Measurements from ENCODE around the gene COPZ1.

COPZ1 gene

GRCh38 chr12:54300225-54300731 lies 24.7 kb upstream of the COPZ1 start:
- DNase-seq, result no peak
- POLR2A ChIA-PET, result interaction anchor here (0.7 to 2.7 kb wide), 4 partner anchors 20 to 56 kb away, joined by 3 to 15 read pairs (median 4); partner anchors contain the start of genes CBX5, COPZ1 and HNRNPA1
- CTCF ChIA-PET, result interaction anchor here (1.0 to 15.8 kb wide), 12 partner anchors 9 to 79 kb away, joined by 3 to 890 read pairs (median 6); partner anchors contain the start of gene COPZ1
- no peaks in the 10 kb centered on the region for H3K27me3 ChIP-seq (replicated peaks in 2 of 5; ENCODE audit: control insufficient read depth in 4 of 5, insufficient read depth in 5 of 5, low read length in 4 of 5)
- peak overlapping the region; percentile 91 to 95 for H3K27ac ChIP-seq (ENCODE audit: insufficient read depth in 1 of 2, low read depth in 1 of 2, low read length in 2 of 2, poor library complexity in 1 of 2, severe bottlenecking in 2 of 2)
- peaks cover 47 to 84% (median 74%) of the 10 kb centered on the region in 4 experiments for H3K4me1 ChIP-seq (ENCODE audit: control extremely low read depth in 1 of 4, control insufficient read depth in 4 of 4, insufficient read depth in 4 of 4, low read length in 3 of 4)
- peaks cover 0 to 30% (median 25%) of the 10 kb centered on the region in 4 experiments for H3K36me3 ChIP-seq (ENCODE audit: control insufficient read depth in 4 of 4, insufficient read depth in 4 of 4, low read length in 3 of 4)
- H3K9me3 ChIP-seq (ENCODE audit: control extremely low read depth in 1 of 5, control insufficient read depth in 4 of 5, insufficient read depth in 2 of 5, low read depth in 1 of 5, low read length in 4 of 5), result no peaks in the 10 kb centered on the region
- peak overlapping the region; percentile 67 to 100 (median 96) for H3K4me3 ChIP-seq (ENCODE audit: control insufficient read depth in 1 of 7, extremely low read depth in 1 of 7, insufficient read depth in 4 of 7, low read depth in 2 of 7, low read length in 6 of 7)
- WGBS (ENCODE audit: insufficient coverage), result 0% methylated on average over 1 of the region's 3 CpGs

- WGBS (ENCODE audit: insufficient coverage), result 2% methylated on average over 20 of the region's 26 CpGs
- Histone ChIP-seq H3K9me3 (ENCODE audit: control extremely low read depth in 1 of 5, control insufficient read depth in 4 of 5, insufficient read depth in 2 of 5, low read depth in 1 of 5, low read length in 4 of 5) (no peaks in the 10 kb centered on the region), H3K27ac (ENCODE audit: insufficient read depth in 1 of 2, low read depth in 1 of 2, low read length in 2 of 2, poor library complexity in 1 of 2, severe bottlenecking in 2 of 2) (peak within 1 kb of the TSS; percentile 91 to 95), H3K4me1 (ENCODE audit: control extremely low read depth in 1 of 4, control insufficient read depth in 4 of 4, insufficient read depth in 4 of 4, low read length in 3 of 4) (peaks cover 42 to 84% (median 74%) of the 10 kb centered on the region in 4 experiments), H3K4me3 (ENCODE audit: control insufficient read depth in 1 of 7, extremely low read depth in 1 of 7, insufficient read depth in 4 of 7, low read depth in 2 of 7, low read length in 6 of 7) (peak within 1 kb of the TSS; percentile 67 to 100 (median 96)), H3K36me3 (ENCODE audit: control insufficient read depth in 4 of 4, insufficient read depth in 4 of 4, low read length in 3 of 4) (peaks cover 0 to 24% (median 23%) of the 10 kb centered on the region in 4 experiments), H3K27me3 (replicated peaks in 2 of 5; ENCODE audit: control insufficient read depth in 4 of 5, insufficient read depth in 5 of 5, low read length in 4 of 5) (no peaks in the 10 kb centered on the region)
- ChIA-PET CTCF (interaction anchor here (1.0 to 15.8 kb wide), 10 partner anchors 9 to 79 kb away, joined by 3 to 890 read pairs (median 8); partner anchors contain the start of gene COPZ1), POLR2A (interaction anchor here (0.7 to 2.7 kb wide), 3 partner anchors 21 to 37 kb away, joined by 3 to 15 read pairs (median 5); partner anchors contain the start of genes CBX5, COPZ1 and HNRNPA1)
- DNase-seq, result peak in 2 of 3 donors; percentile 65 to 75
Measured at GRCh38 chr12:54300732-54301427, 24.1 kb upstream of the COPZ1 start, which contains the start of gene NFE2. Gene NFE2, minus strand, starts transcription at chr12:54301015. Its CDS starts 5,767 bp downstream, at chr12:54295248.

- peak overlapping the region; percentile 91 to 95 for H3K27ac ChIP-seq (ENCODE audit: insufficient read depth in 1 of 2, low read depth in 1 of 2, low read length in 2 of 2, poor library complexity in 1 of 2, severe bottlenecking in 2 of 2)
- H3K27me3 ChIP-seq (replicated peaks in 2 of 5; ENCODE audit: control insufficient read depth in 4 of 5, insufficient read depth in 5 of 5, low read length in 4 of 5), result no peaks in the 10 kb centered on the region
- no peak for DNase-seq
- no peaks in the 10 kb centered on the region for H3K9me3 ChIP-seq (ENCODE audit: control extremely low read depth in 1 of 5, control insufficient read depth in 4 of 5, insufficient read depth in 2 of 5, low read depth in 1 of 5, low read length in 4 of 5)
- peaks cover 43 to 83% (median 73%) of the 10 kb centered on the region in 4 experiments for H3K4me1 ChIP-seq (ENCODE audit: control extremely low read depth in 1 of 4, control insufficient read depth in 4 of 4, insufficient read depth in 4 of 4, low read length in 3 of 4)
- ChIA-PET CTCF (interaction anchor here (1.0 to 15.8 kb wide), 8 partner anchors 8 to 78 kb away, joined by 3 to 890 read pairs (median 8); partner anchors contain the start of gene COPZ1), POLR2A (interaction anchor here (0.7 to 2.7 kb wide), 2 partner anchors 23 to 1200 kb away, joined by 6 to 15 read pairs; partner anchors contain the start of gene COPZ1)
- WGBS (ENCODE audit: insufficient coverage), result 20% methylated on average over 1 of the region's 1 CpG
- H3K36me3 ChIP-seq (ENCODE audit: control insufficient read depth in 4 of 4, insufficient read depth in 4 of 4, low read length in 3 of 4), result peaks cover 0 to 22% (median 19%) of the 10 kb centered on the region in 4 experiments
- H3K4me3 ChIP-seq (ENCODE audit: control insufficient read depth in 1 of 7, extremely low read depth in 1 of 7, insufficient read depth in 4 of 7, low read depth in 2 of 7, low read length in 6 of 7), result peak overlapping the region; percentile 67 to 100 (median 96)
Measured at GRCh38 chr12:54301428-54302048, 23.4 kb upstream of the COPZ1 start.

GRCh38 chr12:54303640-54304039 lies 21.3 kb upstream of the COPZ1 start:
- peaks cover 39 to 84% (median 77%) of the 10 kb centered on the region in 4 experiments for H3K4me1 ChIP-seq (ENCODE audit: control extremely low read depth in 1 of 4, control insufficient read depth in 4 of 4, insufficient read depth in 4 of 4, low read length in 3 of 4)
- no peaks in the 10 kb centered on the region for H3K27me3 ChIP-seq (replicated peaks in 2 of 5; ENCODE audit: control insufficient read depth in 4 of 5, insufficient read depth in 5 of 5, low read length in 4 of 5)
- peaks cover 0 to 15% (median 10%) of the 10 kb centered on the region in 4 experiments for H3K36me3 ChIP-seq (ENCODE audit: control insufficient read depth in 4 of 4, insufficient read depth in 4 of 4, low read length in 3 of 4)
- CTCF ChIA-PET, result interaction anchor here (2.8 to 36.2 kb wide), 4 partner anchors 8 to 58 kb away, joined by 6 to 890 read pairs (median 506); partner anchors contain the start of genes COPZ1 and NFE2
- POLR2A ChIA-PET, result interaction anchor here (0.6 to 1.0 kb wide), 6 partner anchors 12 to 44 kb away, joined by 3 to 5 read pairs (median 4); partner anchors contain the start of genes CBX5, COPZ1 and HNRNPA1
- H3K9me3 ChIP-seq (ENCODE audit: control extremely low read depth in 1 of 5, control insufficient read depth in 4 of 5, insufficient read depth in 2 of 5, low read depth in 1 of 5, low read length in 4 of 5), result no peaks in the 10 kb centered on the region
- peak overlapping the region; percentile 94 to 95 for H3K27ac ChIP-seq (ENCODE audit: insufficient read depth in 1 of 2, low read depth in 1 of 2, low read length in 2 of 2, poor library complexity in 1 of 2, severe bottlenecking in 2 of 2)
- no peak for DNase-seq
- H3K4me3 ChIP-seq (ENCODE audit: control insufficient read depth in 1 of 7, extremely low read depth in 1 of 7, insufficient read depth in 4 of 7, low read depth in 2 of 7, low read length in 6 of 7), result peak overlapping the region in 6 of 7 experiments; percentile 42 to 74 (median 60)

- WGBS (ENCODE audit: insufficient coverage), result 0% methylated on average over 11 of the region's 12 CpGs
- DNase-seq, result peak; percentile 97 to 99 (median 99)
- no peaks in the 10 kb centered on the region for H3K9me3 ChIP-seq (ENCODE audit: control extremely low read depth in 1 of 5, control insufficient read depth in 4 of 5, insufficient read depth in 2 of 5, low read depth in 1 of 5, low read length in 4 of 5)
- peak overlapping the region in 6 of 7 experiments; percentile 42 to 74 (median 60) for H3K4me3 ChIP-seq (ENCODE audit: control insufficient read depth in 1 of 7, extremely low read depth in 1 of 7, insufficient read depth in 4 of 7, low read depth in 2 of 7, low read length in 6 of 7)
- peaks cover 0 to 11% (median 5%) of the 10 kb centered on the region in 4 experiments for H3K36me3 ChIP-seq (ENCODE audit: control insufficient read depth in 4 of 4, insufficient read depth in 4 of 4, low read length in 3 of 4)
- peak overlapping the region; percentile 94 to 95 for H3K27ac ChIP-seq (ENCODE audit: insufficient read depth in 1 of 2, low read depth in 1 of 2, low read length in 2 of 2, poor library complexity in 1 of 2, severe bottlenecking in 2 of 2)
- ChIA-PET CTCF (interaction anchor here (2.8 to 36.2 kb wide), 3 partner anchors 9 to 57 kb away, joined by 6 to 890 read pairs (median 122); partner anchors contain the start of genes COPZ1 and NFE2), POLR2A (interaction anchor here (0.6 to 1.0 kb wide), 6 partner anchors 13 to 44 kb away, joined by 3 to 5 read pairs (median 4); partner anchors contain the start of genes CBX5, COPZ1 and HNRNPA1)
- no peaks in the 10 kb centered on the region for H3K27me3 ChIP-seq (replicated peaks in 2 of 5; ENCODE audit: control insufficient read depth in 4 of 5, insufficient read depth in 5 of 5, low read length in 4 of 5)
- peaks cover 37 to 83% (median 74%) of the 10 kb centered on the region in 4 experiments for H3K4me1 ChIP-seq (ENCODE audit: control extremely low read depth in 1 of 4, control insufficient read depth in 4 of 4, insufficient read depth in 4 of 4, low read length in 3 of 4)
Measured at GRCh38 chr12:54304187-54304810, 20.6 kb upstream of the COPZ1 start.

Measured in common myeloid progenitor, CD34-positive (primary cell).